HEK293T (cell line): ENCODE measurements around the gene MACROD1.

Source experiments
- ARNT ChIP-seq: fragments of 450-650 bp; IDR thresholded peaks from 2 replicates; pipeline ENCODE4 v1.6.1; 2017; ENCODE audit warnings: mild to moderate bottlenecking
- BHLHE40 ChIP-seq: fragments of 450-650 bp; IDR thresholded peaks from 2 replicates; pipeline ENCODE4 v1.6.1; 2016; ENCODE audit warnings: mild to moderate bottlenecking, moderate library complexity, borderline replicate concordance
- FOXA1 ChIP-seq: fragments of 450-650 bp; IDR thresholded peaks from 2 replicates; pipeline ENCODE4 v1.6.1; 2016; ENCODE audit warnings: mild to moderate bottlenecking
- FOXM1 ChIP-seq: fragments of 450-650 bp; IDR thresholded peaks from 2 replicates; pipeline ENCODE4 v1.6.1; 2017; ENCODE audit warnings: mild to moderate bottlenecking, borderline replicate concordance
- HDGF ChIP-seq: fragments of 450-650 bp; IDR thresholded peaks from 2 replicates; pipeline ENCODE4 v1.6.1; 2017; ENCODE audit warnings: antibody characterized with exemption, borderline replicate concordance
- L3MBTL2 ChIP-seq: fragments of 450-650 bp; conservative IDR thresholded peaks from 2 replicates; pipeline ENCODE4 v1.6.1; 2016; ENCODE audit warnings: mild to moderate bottlenecking
- SP1 ChIP-seq: fragments of 450-650 bp; IDR thresholded peaks from 2 replicates; pipeline ENCODE4 v1.6.1; 2017
- ZNF384 ChIP-seq: fragments of 450-650 bp; IDR thresholded peaks from 2 replicates; pipeline ENCODE4 v1.6.1; 2016

- no peak for TF ChIP-seq L3MBTL2
- TF ChIP-seq ZNF384, result no peak
- no peak for TF ChIP-seq FOXA1
- no peak for TF ChIP-seq BHLHE40
- no peak for TF ChIP-seq SP1
- no peak for TF ChIP-seq HDGF
- no peak for TF ChIP-seq FOXM1
- no peak for TF ChIP-seq ARNT
These were observed 160.2 kb downstream of the MACROD1 start for GRCh38 chr11:64005691-64006090.
